Aorta (tissue), 5 donors: ENCODE measurements around the gene NOL4L. TPM values are rescaled to one million over a fixed set of nuclear protein-coding genes. Genes with fewer than 3 reads are reported as not detected.
A peak's percentile ranks its signal among the peaks of the same experiment; 100 is the strongest.

Source experiments
- ATAC-seq: fragments of 200-7000 bp; cut with Tn5 transposase; one replicate; pipeline ENCODE4 v1.9.1; 2022; ENCODE audit warnings: moderate library complexity; ENCODE audit not compliant: low FRiP score
- DNase-seq, 2 donors: peaks; one replicate each; pipeline ENCODE4 v3.0.0-alpha.2; 2020
- H3K27ac ChIP-seq, 2 donors: one replicate each; pipeline ENCODE4 v1.5.1; 2013; ENCODE audit warnings: low read length in 2 of 2, mild to moderate bottlenecking in 2 of 2, moderate library complexity in 2 of 2, control low read depth in 1 of 2, inconsistent platforms in 1 of 2, low read depth in 1 of 2
- H3K27me3 ChIP-seq, 2 donors: one replicate each; pipeline ENCODE4 v1.6.1; 2013; ENCODE audit warnings: control low read depth in 1 of 2, low read length in 1 of 2, mild to moderate bottlenecking in 1 of 2, moderate library complexity in 1 of 2; ENCODE audit not compliant: insufficient read depth in 2 of 2, control insufficient read depth in 1 of 2
- H3K36me3 ChIP-seq, 2 donors: one replicate each; pipeline ENCODE4 v1.6.1; 2013; ENCODE audit warnings: control low read depth in 1 of 2, low read length in 1 of 2, mild to moderate bottlenecking in 1 of 2; ENCODE audit not compliant: insufficient read depth in 2 of 2, control insufficient read depth in 1 of 2
- H3K4me1 ChIP-seq, 2 donors: one replicate each; pipeline ENCODE4 v1.6.1; 2013; ENCODE audit warnings: low read length in 2 of 2, control low read depth in 1 of 2, mild to moderate bottlenecking in 1 of 2, moderate library complexity in 1 of 2; ENCODE audit not compliant: insufficient read depth in 2 of 2, control insufficient read depth in 1 of 2
- H3K4me3 ChIP-seq, 2 donors: one replicate each; pipeline ENCODE4 v1.5.1; 2013; ENCODE audit warnings: low read length in 2 of 2, control low read depth in 1 of 2, mild to moderate bottlenecking in 1 of 2
- H3K9me3 ChIP-seq: one replicate; pipeline ENCODE4 v1.6.1; 2013; ENCODE audit warnings: mild to moderate bottlenecking, low read length; ENCODE audit not compliant: control insufficient read depth
- WGBS, 2 donors: extraction: QIAGEN DNeasy Blood & Tissue Kit; methylation state at CpG; one replicate each; pipeline ENCODE4 v1.1.7; 2013; 5-methylcytosine and 5-hydroxymethylcytosine counted together
- intact Hi-C, 2 donors: fragments of 100-400 bp; cut with DNase I; formaldehyde crosslinking; loops; one replicate each; pipeline versions ENCODE4 v1.14.2 to v1.15.0; 2022
- long read RNA-seq, 2 donors: library from polyadenylated mRNA; unstranded; transcript quantifications; one replicate each; pipeline ENCODE4 v2.0.0, GENCODE V29; 2020 to 2021
- polyA plus RNA-seq, 2 donors: library from polyadenylated mRNA; stranded (reverse); fragments of 200-250 nt; gene quantifications; one replicate each; pipeline ENCODE4 v1.2.3, GENCODE V29; 2013
- total RNA-seq, 2 donors: library from RNA; stranded (reverse); fragmentation: NEBNext Ultra II Directional; extraction: Animal tissue kit (Norgen Biotek cat#: 25700); gene quantifications; one replicate each; pipeline ENCODE4 v1.2.1, GENCODE V29; 2021
- donor health status: healthy with polysubstance abuse.
- donor health status: Bipolar disorder and iron deficiency.
- donor health status: DM: no; HTN: no; CAD: no.
- donor health status: DM: no; HTN: no; CAD: no.
- donor health status: DM: yes; HTN: yes; CAD: no.

The NOL4L gene
- 10 to 100 TPM; 13.0 to 29.5 TPM for total RNA-seq
- 1 to 10 TPM; 2.3 to 3.0 TPM for polyA plus RNA-seq
- long read RNA-seq, donor 1, full-length matches to known transcripts, result 3 of 25 reads
- long read RNA-seq, donor 1, partial matches to known transcripts, result 1 of 25 reads
- long read RNA-seq, donor 1, other reads (novel, unspliced or antisense), result 21 of 25 reads
- long read RNA-seq, donor 2, full-length matches to known transcripts, result 1 of 32 reads
- long read RNA-seq, donor 2, partial matches to known transcripts, result 0 of 32 reads
- long read RNA-seq, donor 2, other reads (novel, unspliced or antisense), result 31 of 32 reads

- 1 to 2% methylated on average over 10 to 80 of the region's 80 CpGs for WGBS, 2 donors
- no peaks in the 10 kb centered on the region for H3K27me3 ChIP-seq
- no peaks in the 10 kb centered on the region for H3K36me3 ChIP-seq
- no peak within 1 kb of the TSS for H3K27ac ChIP-seq
- ATAC-seq (no peak), DNase-seq (no peak)
- intact Hi-C loops, result no loop called here
- H3K4me3 ChIP-seq, result peak within 1 kb of the TSS; percentile 65 to 79
- H3K9me3 ChIP-seq, result no peaks in the 10 kb centered on the region
- no peaks in the 10 kb centered on the region for H3K4me1 ChIP-seq
These were observed at the start of gene NOL4L for GRCh38 chr20:32585011-32585585. TSS of gene NOL4L (minus strand) at chr20:32585333. CDS start at chr20:32584890, 443 bp downstream.

- intact Hi-C loops, result no loop called here
- no peaks in the 10 kb centered on the region for H3K27me3 ChIP-seq
- no peaks in the 10 kb centered on the region for H3K36me3 ChIP-seq
- H3K9me3 ChIP-seq, result no peaks in the 10 kb centered on the region
- no peaks in the 10 kb centered on the region for H3K4me1 ChIP-seq
- DNase-seq (peak in 1 of 2 donors; percentile 43), ATAC-seq (no peak)
- H3K27ac ChIP-seq, result no peak overlapping the region
- H3K4me3 ChIP-seq, result no peak overlapping the region
- WGBS, 2 donors, result 80 to 84% methylated on average over 19 of the region's 19 CpGs
These were observed 49.1 kb upstream of the NOL4L start for GRCh38 chr20:32634041-32634805.

- H3K36me3 ChIP-seq, result no peaks in the 10 kb centered on the region
- intact Hi-C loops, result no loop called here
- H3K4me3 ChIP-seq, result no peak overlapping the region
- no peak overlapping the region for H3K27ac ChIP-seq
- 90 to 92% methylated on average over 16 of the region's 16 CpGs for WGBS, 2 donors
- no peak for DNase-seq
- no peaks in the 10 kb centered on the region for H3K4me1 ChIP-seq
- ATAC-seq, result no peak
- H3K27me3 ChIP-seq, result no peaks in the 10 kb centered on the region
- H3K9me3 ChIP-seq, result no peaks in the 10 kb centered on the region
These were observed 47.6 kb upstream of the NOL4L start for GRCh38 chr20:32632461-32633354.

GRCh38 chr20:32631933-32632460 lies 46.9 kb upstream of the NOL4L start:
- Histone ChIP-seq H3K27me3 (no peaks in the 10 kb centered on the region), H3K9me3 (no peaks in the 10 kb centered on the region), H3K27ac (no peak overlapping the region), H3K4me1 (no peaks in the 10 kb centered on the region), H3K36me3 (no peaks in the 10 kb centered on the region), H3K4me3 (no peak overlapping the region)
- intact Hi-C loops, result no loop called here
- no peak for DNase-seq
- 87 to 88% methylated on average over 9 of the region's 9 CpGs for WGBS, 2 donors
- ATAC-seq, result no peak

GRCh38 chr20:32629813-32630212 lies 44.7 kb upstream of the NOL4L start:
- H3K9me3 ChIP-seq, result no peaks in the 10 kb centered on the region
- H3K4me3 ChIP-seq, result no peak overlapping the region

GRCh38 chr20:32628960-32629530 lies 43.9 kb upstream of the NOL4L start:
- H3K36me3 ChIP-seq, result no peaks in the 10 kb centered on the region
- intact Hi-C loops, result no loop called here

More at GRCh38 chr20:32629813-32630212, 44.7 kb upstream of the NOL4L start:
- Histone ChIP-seq H3K27me3 (no peaks in the 10 kb centered on the region), H3K4me1 (no peaks in the 10 kb centered on the region), H3K36me3 (no peaks in the 10 kb centered on the region), H3K27ac (no peak overlapping the region)
- intact Hi-C loops, result no loop called here
- DNase-seq (no peak), ATAC-seq (no peak)
- 96 to 97% methylated on average over 13 of the region's 13 CpGs for WGBS, 2 donors

GRCh38 chr20:32626859-32627636 lies 41.9 kb upstream of the NOL4L start:
- no peaks in the 10 kb centered on the region for H3K9me3 ChIP-seq
- no peaks in the 10 kb centered on the region for H3K4me1 ChIP-seq
- no peaks in the 10 kb centered on the region for H3K36me3 ChIP-seq
- H3K27ac ChIP-seq, result no peak overlapping the region
- WGBS, 2 donors, result 9 to 10% methylated on average over 24 to 26 of the region's 26 CpGs
- H3K27me3 ChIP-seq, result no peaks in the 10 kb centered on the region
- H3K4me3 ChIP-seq, result no peak overlapping the region
- no peak for ATAC-seq
- DNase-seq, result no peak
- intact Hi-C loops, result no loop called here

More at GRCh38 chr20:32628960-32629530, 43.9 kb upstream of the NOL4L start:
- Histone ChIP-seq H3K27me3 (no peaks in the 10 kb centered on the region), H3K4me3 (no peak overlapping the region), H3K9me3 (no peaks in the 10 kb centered on the region), H3K27ac (no peak overlapping the region), H3K4me1 (no peaks in the 10 kb centered on the region)
- no peak for ATAC-seq
- WGBS, 2 donors, result 75 to 78% methylated on average over 7 of the region's 7 CpGs
- no peak for DNase-seq
